IMR-90 (cell line): ENCODE data around the gene PRKCH. TPM values are rescaled to one million over a fixed set of nuclear protein-coding genes. Genes with fewer than 3 reads are reported as not detected.

ENCODE experiments used
- ATAC-seq: fragments of 200-7000 bp; cut with Tn5 transposase; 2 replicates; pipeline ENCODE4 v1.9.1; 2020; ENCODE audit warnings: low read depth, mild to moderate bottlenecking, moderate library complexity
- BruUV-seq: library from RNA; stranded (reverse); fragments of 400-500 nt; replicated peaks from 2 replicates; lab custom pipeline; 2021; lab: Mats Ljungman, UMichigan
- CTCF ChIA-PET: fragments of 300-600 bp; formaldehyde crosslinking; extraction: SDS; loops from one replicate; lab custom pipeline; 2021; ENCODE audit warnings: antibody characterized with exemption; lab: Yijun Ruan, JAX
- POLR2A ChIA-PET: fragments of 300-600 bp; sonication (Branson Sonifier 250); formaldehyde crosslinking; loops from one replicate; lab custom pipeline; 2022; ENCODE audit warnings: antibody characterized with exemption; ENCODE audit not compliant: unreplicated experiment; lab: Charles Lee
- DNase-seq: peaks from one replicate; pipeline ENCODE4 v3.0.0; 2013
- H2AFZ ChIP-seq: replicated peaks from 2 replicates; pipeline ENCODE3; 2013; ENCODE audit warnings: low read length, mild to moderate bottlenecking; ENCODE audit not compliant: poor library complexity
- H2AK5ac ChIP-seq: 2 replicates; pipeline ENCODE4 v1.6.1; 2013; ENCODE audit warnings: low read depth, low read length, inconsistent platforms
- H2AK9ac ChIP-seq: replicated peaks from 2 replicates; pipeline ENCODE3; 2013; ENCODE audit warnings: mild to moderate bottlenecking, low read depth, low read length, moderate library complexity; ENCODE audit not compliant: poor library complexity
- H2BK120ac ChIP-seq: 2 replicates; pipeline ENCODE4 v1.6.1; 2013; ENCODE audit warnings: low read depth, low read length, inconsistent platforms
- H2BK15ac ChIP-seq: 3 replicates; pipeline ENCODE4 v1.6.1; 2013; ENCODE audit warnings: low read depth, low read length, inconsistent platforms
- H2BK20ac ChIP-seq: 2 replicates; pipeline ENCODE4 v1.6.1; 2013; ENCODE audit warnings: low read depth, mild to moderate bottlenecking, inconsistent platforms, low read length, moderate library complexity
- H2BK5ac ChIP-seq: 2 replicates; pipeline ENCODE4 v1.6.1; 2013; ENCODE audit warnings: mild to moderate bottlenecking, low read depth, low read length, inconsistent platforms; ENCODE audit not compliant: poor library complexity, severe bottlenecking
- H3K14ac ChIP-seq: replicated peaks from 2 replicates; pipeline ENCODE4 v1.6.1; 2013; ENCODE audit warnings: low read depth, low read length, inconsistent platforms
- H3K18ac ChIP-seq: 2 replicates; pipeline ENCODE4 v1.6.1; 2013; ENCODE audit warnings: low read depth, low read length, control low read depth
- H3K23ac ChIP-seq: 2 replicates; pipeline ENCODE4 v1.6.1; 2013; ENCODE audit warnings: low read depth, low read length, inconsistent platforms
- H3K27ac ChIP-seq: 2 replicates; pipeline ENCODE4 v1.5.1; 2013; ENCODE audit warnings: mild to moderate bottlenecking, control low read depth, low read length; ENCODE audit not compliant: insufficient read depth
- H3K27me3 ChIP-seq: 2 replicates; pipeline ENCODE4 v1.6.1; 2013; ENCODE audit warnings: low read length; ENCODE audit not compliant: control insufficient read depth, insufficient read depth
- H3K36me3 ChIP-seq: 2 replicates; pipeline ENCODE4 v1.6.1; 2013; ENCODE audit warnings: low read length, mixed read lengths; ENCODE audit not compliant: control insufficient read depth, insufficient read depth
- H3K4ac ChIP-seq: 2 replicates; pipeline ENCODE4 v1.6.1; 2013; ENCODE audit warnings: low read depth, low read length, inconsistent platforms
- H3K4me1 ChIP-seq: 2 replicates; pipeline ENCODE4 v1.6.1; 2013; ENCODE audit warnings: low read length, mixed read lengths; ENCODE audit not compliant: control insufficient read depth, insufficient read depth
- H3K4me2 ChIP-seq: 2 replicates; pipeline ENCODE4 v1.6.1; 2013; ENCODE audit warnings: low read depth, mild to moderate bottlenecking, control low read depth, low read length, moderate library complexity
- H3K4me3 ChIP-seq: 2 replicates; pipeline ENCODE4 v1.5.1; 2013; ENCODE audit warnings: low read depth, mild to moderate bottlenecking, control low read depth, low read length, moderate library complexity; ENCODE audit not compliant: insufficient read depth
- H3K56ac ChIP-seq: 2 replicates; pipeline ENCODE4 v1.6.1; 2013; ENCODE audit warnings: low read length, inconsistent platforms; ENCODE audit not compliant: insufficient read depth; ENCODE audit errors: extremely low read depth
- H3K79me1 ChIP-seq, 2 experiments: 2 replicates each; pipeline ENCODE4 v1.6.1; 2013; ENCODE audit warnings: low read length in 2 of 2, inconsistent platforms in 1 of 2, low read depth in 1 of 2
- H3K9ac ChIP-seq: 2 replicates; pipeline ENCODE4 v1.6.1; 2013; ENCODE audit warnings: low read depth, low read length, control low read depth
- H3K9me1 ChIP-seq: 2 replicates; pipeline ENCODE4 v1.6.1; 2013; ENCODE audit warnings: low read length, inconsistent platforms; ENCODE audit not compliant: insufficient read depth
- H3K9me3 ChIP-seq: 2 replicates; pipeline ENCODE4 v1.6.1; 2013; ENCODE audit warnings: low read length; ENCODE audit not compliant: control insufficient read depth, insufficient read depth
- H4K20me1 ChIP-seq: 2 replicates; pipeline ENCODE4 v1.6.1; 2013; ENCODE audit warnings: low read length, inconsistent platforms; ENCODE audit not compliant: insufficient read depth
- H4K5ac ChIP-seq: 2 replicates; pipeline ENCODE4 v1.6.1; 2013; ENCODE audit warnings: mild to moderate bottlenecking, low read depth, low read length, control low read depth
- H4K8ac ChIP-seq, 2 experiments: 2 replicates each; pipeline ENCODE4 v1.6.1; 2013; ENCODE audit warnings: low read depth in 2 of 2, low read length in 2 of 2, control low read depth in 1 of 2, inconsistent platforms in 1 of 2
- H4K91ac ChIP-seq: 2 replicates; pipeline ENCODE4 v1.6.1; 2013; ENCODE audit warnings: low read depth, low read length, inconsistent platforms; ENCODE audit not compliant: insufficient read depth
- BHLHE40 ChIP-seq: fragments of 150-350 bp; IDR thresholded peaks from 2 replicates; pipeline ENCODE4 v1.6.1; 2016; ENCODE audit warnings: mild to moderate bottlenecking, low read depth, low read length
- CEBPB ChIP-seq: IDR thresholded peaks from 2 replicates; pipeline ENCODE4 v1.6.1; 2012; ENCODE audit warnings: low read depth, low read length, improper control_type of control experiment
- CHD1 ChIP-seq: IDR thresholded peaks from 2 replicates; pipeline ENCODE4 v1.6.1; 2012; ENCODE audit warnings: low read depth, low read length, improper control_type of control experiment
- CTCF ChIP-seq: conservative IDR thresholded peaks from 2 replicates; pipeline ENCODE4 v1.5.1; 2012; ENCODE audit warnings: mild to moderate bottlenecking, low read depth, low read length, improper control_type of control experiment
- ELK1 ChIP-seq: fragments of 150-350 bp; IDR thresholded peaks from 2 replicates; pipeline ENCODE4 v1.6.1; 2016; ENCODE audit warnings: low read depth, mild to moderate bottlenecking, low read length, moderate library complexity, borderline replicate concordance
- MAFK ChIP-seq: IDR thresholded peaks from 2 replicates; pipeline ENCODE4 v1.6.1; 2012; ENCODE audit warnings: low read depth, low read length, improper control_type of control experiment
- MAZ ChIP-seq: IDR thresholded peaks from 2 replicates; pipeline ENCODE4 v1.6.1; 2012; ENCODE audit warnings: low read depth, mild to moderate bottlenecking, low read length, improper control_type of control experiment, moderate library complexity, borderline replicate concordance
- MXI1 ChIP-seq: IDR thresholded peaks from 2 replicates; pipeline ENCODE4 v1.6.1; 2012; ENCODE audit warnings: low read depth, mild to moderate bottlenecking, low read length, moderate library complexity, borderline replicate concordance
- NFE2L2 ChIP-seq: fragments of 150-350 bp; IDR thresholded peaks from 2 replicates; pipeline ENCODE4 v1.6.1; 2016; ENCODE audit warnings: low read depth, mild to moderate bottlenecking, low read length
- POLR2A ChIP-seq: IDR thresholded peaks from 2 replicates; pipeline ENCODE4 v1.6.1; 2012; ENCODE audit warnings: mild to moderate bottlenecking, low read depth, low read length
- RAD21 ChIP-seq: IDR thresholded peaks from 2 replicates; pipeline ENCODE4 v1.6.1; 2012; ENCODE audit warnings: low read length, improper control_type of control experiment
- RCOR1 ChIP-seq: IDR thresholded peaks from 2 replicates; pipeline ENCODE4 v1.6.1; 2012; ENCODE audit warnings: mild to moderate bottlenecking, low read length, improper control_type of control experiment; ENCODE audit not compliant: insufficient replicate concordance
- RFX5 ChIP-seq: IDR thresholded peaks from 2 replicates; pipeline ENCODE4 v1.8.0; 2012; ENCODE audit warnings: low read depth, mild to moderate bottlenecking, low read length, moderate library complexity
- SMC3 ChIP-seq: fragments of 150-350 bp; IDR thresholded peaks from 2 replicates; pipeline ENCODE4 v1.6.1; 2016; ENCODE audit warnings: low read depth, mild to moderate bottlenecking, antibody characterized with exemption, low read length, moderate library complexity
- WGBS, 2 experiments: methylation state at CpG; one replicate each; pipeline versions ENCODE4 v1.1.5 to v1.1.7; 2013; ENCODE audit warnings: missing lambda C conversion rate in 2 of 2; ENCODE audit not compliant: insufficient read length in 1 of 2; ENCODE audit errors: extremely low coverage in 2 of 2; 5-methylcytosine and 5-hydroxymethylcytosine counted together
- dilution Hi-C: fragments of 300-500 bp; cut with HindIII; formaldehyde crosslinking; loops from one replicate; pipeline ENCODE4 v1.14.3; 2018; ENCODE audit warnings: low sequenced_read_pairs; ENCODE audit not compliant: unreplicated experiment
- in situ Hi-C: fragments of 300-500 bp; cut with MboI; formaldehyde crosslinking; loops from 3 replicates; pipeline ENCODE4 v1.14.3; 2019; ENCODE audit warnings: low sequenced_read_pairs, inconsistent platforms, mixed read lengths
- intact Hi-C: fragments of 100-400 bp; cut with micrococcal nuclease; formaldehyde crosslinking; loops from 2 replicates; pipeline ENCODE4 v1.10.0; 2022
- polyA plus RNA-seq, 3 experiments: library from polyadenylated mRNA; depleted of rRNA; stranded (reverse); fragments of >200 nt; gene quantifications; 2 replicates each; pipeline ENCODE4 v1.2.3, GENCODE V29; 2012; ENCODE audit warnings: low replicate concordance in 1 of 3
- total RNA-seq: library from RNA; depleted of rRNA; stranded (reverse); fragments of >200 nt; gene quantifications from 2 replicates; pipeline ENCODE4 v1.2.3, GENCODE V29; 2012

PRKCH gene
- total and polyA plus RNA-seq, 2 of the 4 experiments (the other 2 are of a cell fraction): 1.6 to 2.3 TPM

- no peak overlapping the region for H3K18ac ChIP-seq
- H2BK5ac ChIP-seq: no peak overlapping the region
- H3K36me3 ChIP-seq: no peaks in the 10 kb centered on the region
- ChIA-PET CTCF (interaction anchor here (1.4 kb wide), 1 partner anchor 9 kb away, joined by 3 read pairs; no protein-coding TSS in a partner anchor), POLR2A (no interaction called here)
- no peak overlapping the region for H3K23ac ChIP-seq
- TF ChIP-seq CEBPB (no peak), RFX5 (no peak), BHLHE40 (no peak), SMC3 (no peak), ELK1 (no peak), MAFK (no peak), POLR2A (no peak), CTCF (no peak), NFE2L2 (no peak), MAZ (no peak), RAD21 (no peak), MXI1 (no peak), CHD1 (no peak), RCOR1 (no peak)
- no peaks in the 10 kb centered on the region for H3K9me3 ChIP-seq
- in situ Hi-C loops: no loop called here
- peaks cover 13% of the 10 kb centered on the region for H3K9me1 ChIP-seq
- H3K4ac ChIP-seq: no peak overlapping the region
- peak overlapping the region; percentile 38; the same call in 1 of the 2 replicates for H2AK5ac ChIP-seq
- H2BK15ac ChIP-seq: no peak overlapping the region
- H3K9ac ChIP-seq: no peak overlapping the region
- H3K56ac ChIP-seq: no peak overlapping the region
- ATAC-seq (no peak), DNase-seq (no peak)
- intact Hi-C loops: no loop called here
- H3K4me1 ChIP-seq: peaks cover 11% of the 10 kb centered on the region
- H4K8ac ChIP-seq: no peak overlapping the region; a peak in 1 of 4 replicates
- no peak overlapping the region for H2AFZ ChIP-seq
- no peak overlapping the region for H3K4me2 ChIP-seq
- H2BK20ac ChIP-seq: no peak overlapping the region; the same call in 1 of the 2 replicates
- no peak overlapping the region for H3K4me3 ChIP-seq
- H3K79me1 ChIP-seq: peaks cover 0 to 7% of the 10 kb centered on the region in 2 experiments; a peak in 1 of 4 replicates
- H4K20me1 ChIP-seq: no peaks in the 10 kb centered on the region
- dilution Hi-C loops: no loop called here
- no peak overlapping the region for H2AK9ac ChIP-seq
- H2BK120ac ChIP-seq: no peak overlapping the region
- no TSS peak for BruUV-seq
- no peak overlapping the region for H3K27ac ChIP-seq
- no peak overlapping the region; the same call in 1 of the 2 replicates for H4K91ac ChIP-seq
- 78% methylated on average over 4 of the region's 9 CpGs; no CpG with 5 or more reads in 1 of the 2 experiments for WGBS, 2 experiments
- H3K14ac ChIP-seq: no peak overlapping the region
- no peaks in the 10 kb centered on the region for H3K27me3 ChIP-seq
- H4K5ac ChIP-seq: no peak overlapping the region
Measured at GRCh38 chr14:61484031-61484430, 162.7 kb downstream of the PRKCH start.
